ENCODE data around the gene SSBP4. TPM values are rescaled to one million over a fixed set of nuclear protein-coding genes. Genes with fewer than 3 reads are reported as not detected.

SSBP4 gene
- total RNA-seq, 1 donor, result 76.4 TPM

DNA sequence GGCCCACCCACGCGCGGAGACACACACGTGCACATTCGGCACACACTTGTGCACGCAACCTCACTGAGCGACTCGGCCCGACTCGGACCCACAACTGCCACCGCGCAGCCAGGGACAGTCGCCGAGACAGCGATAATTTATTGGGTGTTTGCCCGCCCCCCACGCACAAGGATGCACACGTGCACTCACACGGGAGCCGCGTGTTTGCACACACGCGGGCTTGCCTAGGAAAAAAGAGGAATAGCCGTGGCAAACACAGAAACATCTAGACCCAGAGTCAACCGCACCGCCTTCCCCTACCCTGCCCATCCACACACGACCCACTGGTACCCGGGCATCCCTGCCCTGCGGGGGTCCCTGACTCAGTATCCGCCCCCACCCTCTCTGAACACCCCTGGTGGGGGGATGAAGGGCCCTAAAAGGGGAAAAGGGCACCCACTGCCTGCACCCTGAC lies 1.1 kb upstream of the SSBP4 start:
- no peak for TF ChIP-seq CTCF (IDR thresholded peaks at IDR 0.05; ENCODE audit: insufficient read depth, low read length)
- peak overlapping the region; percentile 42 for H3K4me3 ChIP-seq (ENCODE audit: low read depth, low read length)
- DNase-seq (ENCODE audit: low read depth), result peak; percentile 20

DNA sequence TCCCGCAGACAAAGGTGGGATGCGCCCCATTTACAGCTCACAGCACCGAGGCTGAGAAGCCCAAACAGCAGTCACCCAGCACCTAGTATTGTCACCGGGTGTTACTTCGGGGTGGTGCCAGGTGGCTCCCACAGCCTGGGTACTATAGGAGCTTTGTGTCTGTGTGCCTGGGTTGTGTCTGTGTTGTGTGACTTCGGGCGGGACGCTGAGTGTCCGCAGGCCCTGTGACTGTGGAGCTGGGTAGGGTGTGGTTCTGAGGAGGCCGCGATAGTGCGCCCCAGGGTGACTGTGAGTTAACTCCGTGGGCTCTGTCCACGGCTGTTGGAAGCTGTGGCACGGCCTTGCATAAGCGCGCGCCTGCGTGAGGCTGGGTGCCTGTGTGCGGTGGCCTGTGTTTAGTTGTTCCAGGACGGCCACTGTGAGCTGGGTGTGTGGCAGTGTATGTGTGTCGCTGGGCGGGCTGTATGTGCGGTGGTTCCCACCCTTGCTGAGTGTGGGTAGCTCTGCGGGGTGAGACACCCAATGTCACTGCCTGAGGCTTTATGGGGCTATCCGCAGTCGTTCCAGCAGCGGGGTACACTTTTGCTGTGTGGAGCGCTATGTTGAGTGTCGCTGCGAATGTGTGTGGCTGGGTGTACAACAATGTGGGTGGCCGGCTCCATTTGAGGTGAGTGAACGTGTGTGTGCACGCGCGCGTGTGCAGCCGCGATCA lies 559 bp upstream of the SSBP4 start:
- no peak for TF ChIP-seq CTCF (IDR thresholded peaks at IDR 0.05; ENCODE audit: insufficient read depth, low read length)
- peak overlapping the region; percentile 55 for H3K4me3 ChIP-seq (ENCODE audit: low read depth, low read length)
- DNase-seq (ENCODE audit: low read depth), result peak; percentile 42

- no peak for TF ChIP-seq CTCF (IDR thresholded peaks at IDR 0.05; ENCODE audit: insufficient read depth, low read length)
Observed at GRCh38 chr19:18419699-18420460, 682 bp downstream of the SSBP4 start.

GRCh38 chr19:18420930-18421329 lies 1.7 kb downstream of the SSBP4 start:
- TF ChIP-seq CTCF (IDR thresholded peaks at IDR 0.05; ENCODE audit: insufficient read depth, low read length), result no peak
- no peak for DNase-seq (ENCODE audit: low read depth)
- peak overlapping the region; percentile 80 for H3K4me3 ChIP-seq (ENCODE audit: low read depth, low read length)

More at GRCh38 chr19:18419699-18420460, 682 bp downstream of the SSBP4 start:
- no peak for DNase-seq (ENCODE audit: low read depth)
- H3K4me3 ChIP-seq (ENCODE audit: low read depth, low read length), result peak overlapping the region; percentile 80

GRCh38 chr19:18421371-18421959 lies 2.3 kb downstream of the SSBP4 start:
- no peak for DNase-seq (ENCODE audit: low read depth)
- no peak for TF ChIP-seq CTCF (IDR thresholded peaks at IDR 0.05; ENCODE audit: insufficient read depth, low read length)

DNA sequence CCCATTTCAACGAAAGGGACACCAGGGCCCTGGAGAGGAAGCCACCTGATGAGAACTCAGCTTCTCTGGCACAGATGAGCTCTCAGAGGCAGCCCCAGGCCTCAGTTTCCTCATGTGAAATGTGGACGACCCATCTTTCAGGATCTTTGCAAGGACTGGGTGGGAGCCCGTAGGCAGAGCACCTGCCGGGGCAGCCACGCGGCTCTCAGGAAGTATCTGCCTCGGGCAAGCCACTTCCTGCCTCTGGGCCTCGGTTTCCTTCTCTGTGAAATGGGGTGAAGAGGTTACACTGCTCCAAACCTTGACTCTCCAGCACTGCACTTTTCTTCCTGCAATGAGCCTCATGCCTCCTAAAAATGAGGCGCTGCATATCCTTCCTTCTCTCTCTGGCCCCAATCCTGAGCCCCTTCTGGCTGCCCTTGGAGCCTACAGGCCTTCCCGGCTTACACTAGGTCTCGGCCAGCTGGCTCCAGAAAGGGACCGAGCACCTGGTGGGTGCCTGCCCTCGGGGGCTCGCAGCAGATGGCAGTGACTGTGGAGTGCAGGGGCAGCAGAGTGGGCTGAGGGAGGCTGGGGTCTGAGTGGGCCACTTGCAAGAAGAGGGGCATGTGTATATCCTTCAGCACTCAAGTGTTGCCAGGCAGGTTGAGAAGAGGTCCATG lies 3.5 kb downstream of the SSBP4 start:
- H3K4me3 ChIP-seq (ENCODE audit: low read depth, low read length), result no peak overlapping the region
- DNase-seq (ENCODE audit: low read depth), result no peak
- TF ChIP-seq CTCF (IDR thresholded peaks at IDR 0.05; ENCODE audit: insufficient read depth, low read length), result no peak

More at GRCh38 chr19:18421371-18421959, 2.3 kb downstream of the SSBP4 start:
- peak overlapping the region; percentile 80 for H3K4me3 ChIP-seq (ENCODE audit: low read depth, low read length)
